ENCODE results near the gene GPR132.

The GPR132 gene

DNA sequence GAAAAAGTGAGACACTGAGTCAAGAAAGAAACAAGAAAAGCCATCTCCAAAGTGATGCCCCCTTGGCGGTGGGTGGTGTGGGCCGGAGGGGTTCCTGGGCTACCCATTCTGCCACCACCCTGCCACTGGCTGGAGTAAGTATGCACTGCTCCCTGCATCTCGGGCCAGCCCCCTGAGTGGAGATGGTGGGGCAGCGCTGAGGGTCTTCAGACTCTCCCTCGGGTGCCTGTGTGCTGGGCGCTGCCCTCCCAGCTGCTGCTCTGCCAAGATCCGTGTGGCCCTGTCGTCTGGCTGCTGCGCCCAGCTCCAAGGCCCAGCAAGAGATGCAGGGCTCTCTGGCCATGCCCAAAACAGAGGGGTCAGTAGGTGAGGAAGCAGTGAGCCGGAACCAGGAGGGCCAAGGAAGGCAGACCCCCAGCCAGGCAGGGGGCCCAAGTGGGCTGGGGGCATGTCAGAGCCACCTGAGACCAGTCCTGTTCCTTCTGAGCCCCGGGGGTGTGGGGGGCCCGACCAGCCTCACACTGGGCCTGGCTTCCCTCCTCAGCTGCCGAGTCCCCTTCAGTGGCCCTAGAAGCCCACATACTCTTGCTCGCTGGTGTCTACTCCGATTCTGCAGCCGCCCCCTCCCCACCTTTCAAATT lies 5.2 kb downstream of the GPR132 start:
- no peak for DNase-seq

GRCh38 chr14:105059035-105059924 lies 6.0 kb downstream of the GPR132 start:
- no peak for DNase-seq

GRCh38 chr14:105058521-105059034 lies 6.7 kb downstream of the GPR132 start:
- no peak for DNase-seq

DNA sequence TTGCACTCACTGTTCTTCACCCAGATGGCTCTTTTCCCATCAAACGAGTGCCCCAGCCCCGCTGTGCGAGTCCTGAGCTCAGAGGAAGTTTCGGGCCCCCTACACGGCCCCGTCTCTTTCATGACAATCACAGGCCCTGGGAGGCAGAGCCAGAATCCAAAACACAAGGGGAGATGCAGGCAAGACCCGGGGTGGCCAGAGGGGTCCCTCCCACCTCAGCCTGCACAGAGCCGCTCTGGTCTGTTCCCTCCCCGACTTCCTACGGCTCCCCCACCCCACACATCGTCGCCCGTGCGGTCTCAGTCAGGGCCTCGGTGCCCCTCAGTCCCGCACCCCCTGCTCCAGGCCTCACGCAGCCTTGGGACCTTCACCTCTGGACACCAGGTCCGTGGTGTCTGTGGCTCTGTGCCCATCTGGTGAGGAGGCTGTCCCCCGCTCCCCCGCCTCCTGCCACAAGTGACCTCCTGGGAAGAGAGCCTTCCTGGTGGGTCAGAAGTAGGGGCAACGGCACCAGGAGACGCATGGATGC lies 8.9 kb downstream of the GPR132 start:
- no peak for DNase-seq

GRCh38 chr14:105055736-105056302 lies 9.4 kb downstream of the GPR132 start:
- DNase-seq: no peak

DNA sequence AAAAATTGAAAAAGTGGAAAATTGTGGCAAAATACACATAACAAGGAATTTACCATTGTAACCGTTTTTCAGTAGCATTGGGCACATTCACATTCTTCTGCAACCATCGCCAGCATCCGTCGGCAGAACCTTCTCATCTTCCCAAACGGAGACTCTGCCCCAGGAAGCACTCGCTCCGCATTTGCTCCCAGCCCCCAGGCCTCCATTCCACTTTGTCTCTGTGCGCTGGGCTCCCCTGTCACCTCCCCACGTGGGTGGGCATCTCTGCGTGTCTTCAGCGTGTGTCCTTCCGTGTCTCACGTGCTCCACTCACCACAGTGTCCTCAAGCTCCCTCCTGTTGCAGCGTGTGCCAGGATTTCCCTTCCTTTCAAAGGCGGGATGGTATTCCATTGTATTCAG lies 9.9 kb downstream of the GPR132 start:
- DNase-seq: no peak

DNA sequence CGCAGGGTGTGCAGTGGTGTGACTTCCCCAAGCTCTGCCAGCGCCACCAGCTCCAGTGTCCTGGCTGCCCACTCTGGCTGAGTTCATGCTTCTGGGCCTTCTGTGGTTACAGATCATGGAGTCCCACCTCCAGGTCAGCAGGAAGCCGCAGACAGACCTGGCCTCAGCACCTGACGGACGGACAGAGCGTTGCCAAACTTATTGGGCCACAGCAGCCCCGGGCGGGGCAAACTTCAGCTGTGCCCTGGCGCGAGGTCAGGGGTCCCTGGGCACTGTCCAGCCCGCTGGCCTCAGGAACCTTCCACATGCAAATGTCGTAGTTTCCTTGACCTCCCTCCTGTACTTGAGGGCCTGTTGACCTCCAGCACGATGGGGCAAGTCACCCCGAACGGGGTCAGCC lies 11.2 kb downstream of the GPR132 start:
- DNase-seq: no peak

GRCh38 chr14:105053421-105053820 lies 11.8 kb downstream of the GPR132 start:
- no peak for DNase-seq

DNA sequence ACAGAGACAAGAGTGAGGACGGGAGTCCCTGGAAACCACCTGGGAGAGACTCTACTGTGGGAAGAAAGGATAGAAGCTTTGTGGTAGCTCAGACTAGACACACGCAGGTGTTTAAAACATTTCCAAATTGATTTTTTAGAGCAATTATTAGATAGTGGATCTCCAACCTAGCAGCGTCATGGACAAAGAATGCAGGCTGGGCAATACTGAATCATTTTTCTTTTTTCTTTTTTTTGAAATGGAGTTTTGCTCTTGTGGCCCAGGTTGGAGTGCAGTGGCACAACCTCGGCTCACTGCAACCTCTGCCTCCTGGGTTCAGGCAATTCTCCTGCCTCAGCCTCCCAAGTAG lies 13.1 kb downstream of the GPR132 start:
- DNase-seq: no peak

GRCh38 chr14:105051182-105052109 lies 13.8 kb downstream of the GPR132 start:
- no peak for DNase-seq

DNA sequence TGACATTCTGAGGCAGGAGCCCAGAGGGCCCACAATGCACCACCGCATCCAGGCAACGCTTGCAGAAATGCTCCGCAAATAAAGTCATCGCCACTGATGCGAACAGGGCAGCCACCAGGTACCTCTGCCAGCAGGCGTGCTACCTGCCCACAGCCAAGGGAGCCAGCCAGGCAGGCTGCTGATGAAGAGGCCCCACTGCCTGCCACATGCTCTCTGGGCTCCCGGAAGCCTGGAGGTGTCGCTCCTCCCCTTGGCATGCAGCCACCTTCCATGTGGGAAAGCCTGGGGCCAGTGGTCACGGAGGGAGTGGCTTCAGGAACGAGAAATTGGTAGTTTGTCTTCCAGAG lies 14.7 kb downstream of the GPR132 start:
- DNase-seq: peak; percentile 75

DNA sequence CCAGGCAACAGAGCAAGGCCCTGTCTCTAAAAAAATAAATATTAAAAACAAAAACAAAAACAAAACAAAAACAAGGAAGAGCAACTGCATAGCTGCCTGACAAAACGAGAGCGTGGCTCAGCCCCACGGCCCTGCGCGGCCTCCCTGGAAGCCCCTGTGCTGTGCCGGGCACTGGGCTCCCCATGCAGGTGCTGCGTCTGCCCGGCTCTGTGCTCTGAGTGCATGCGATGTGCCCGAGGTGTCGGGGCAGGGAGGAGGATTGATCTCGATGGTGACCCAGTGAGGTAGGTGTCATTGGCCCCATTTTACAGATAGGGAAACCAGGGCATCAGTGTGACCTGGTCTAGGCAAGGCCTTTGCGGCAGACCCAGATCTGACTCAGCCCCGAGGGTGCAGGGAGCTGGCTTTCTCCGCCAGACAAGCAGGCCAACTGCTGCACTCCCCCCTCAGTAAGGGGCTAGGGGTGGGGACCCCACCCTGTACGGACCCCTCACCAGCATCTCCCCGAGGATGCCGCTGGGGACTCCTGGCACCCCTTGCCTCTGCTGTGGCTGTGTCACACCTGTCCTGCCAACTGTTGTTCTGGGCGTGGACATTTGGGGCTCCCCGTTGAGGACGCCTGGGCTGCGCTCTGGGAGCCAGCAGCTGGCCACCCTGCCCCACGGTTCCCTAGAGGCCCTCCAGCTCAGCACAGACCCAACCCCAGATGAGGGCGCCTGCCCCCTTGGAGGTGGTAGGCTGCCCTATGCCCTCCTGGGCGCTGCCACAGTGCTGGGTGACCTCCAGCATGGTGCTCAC lies 15.3 kb downstream of the GPR132 start:
- DNase-seq: no peak

DNA sequence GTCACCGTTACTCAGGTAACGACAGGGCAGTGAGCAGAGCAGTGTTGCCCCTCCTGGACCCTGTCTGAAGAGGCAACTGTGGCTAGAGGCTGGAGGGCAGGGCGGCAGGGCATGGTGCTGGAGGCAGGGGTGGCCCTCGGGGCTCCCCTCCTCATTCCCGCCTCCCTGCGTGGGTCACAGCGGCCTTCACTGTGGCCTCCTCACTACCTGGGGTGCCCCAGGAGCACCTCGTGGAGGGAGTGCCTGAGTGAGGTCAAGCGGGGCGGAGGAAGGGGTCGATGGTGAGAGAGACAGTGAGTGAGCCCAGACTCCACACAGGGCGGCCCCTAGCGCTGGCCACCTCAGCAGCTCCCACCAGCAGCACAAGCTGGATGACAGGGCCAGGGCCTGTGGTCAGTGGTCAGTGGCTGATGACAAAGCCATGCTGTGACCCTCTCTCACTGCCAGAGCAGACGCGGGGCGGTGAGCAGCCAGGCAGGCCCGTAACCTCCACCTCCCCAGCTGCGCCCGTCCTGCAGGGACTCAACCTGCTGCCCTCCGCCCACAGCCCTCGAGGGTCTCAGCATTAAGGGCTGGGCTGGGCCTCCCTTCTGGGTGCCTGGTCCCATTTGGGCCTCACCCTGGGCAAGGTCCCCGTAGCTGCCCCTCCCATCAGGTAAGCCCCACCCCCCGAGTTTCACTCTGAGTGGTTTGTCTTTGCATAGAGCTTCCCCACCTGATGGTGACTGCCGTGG lies 17.8 kb downstream of the GPR132 start:
- DNase-seq: no peak

DNA sequence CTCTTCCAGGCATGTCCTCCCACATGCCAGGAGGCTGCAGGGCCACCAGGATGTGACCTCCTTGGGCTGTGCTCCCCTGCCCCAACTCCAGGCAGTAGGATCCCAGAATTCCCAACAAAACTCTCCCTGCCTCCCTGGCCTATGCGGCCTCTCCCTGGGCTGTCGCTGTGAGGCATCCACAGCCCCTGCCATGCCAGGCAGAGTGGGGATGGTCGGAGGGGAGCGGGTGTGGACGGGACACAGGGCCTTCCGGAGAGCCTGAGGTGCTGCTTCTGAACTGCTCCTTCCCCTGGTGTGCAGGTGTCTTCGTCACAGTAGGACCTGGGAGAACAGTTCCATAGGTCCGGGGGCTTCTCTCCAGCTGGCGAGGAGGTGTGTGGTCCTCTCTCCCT lies 18.3 kb downstream of the GPR132 start:
- DNase-seq: no peak

- peak; percentile 90 for DNase-seq
These were observed 19.4 kb downstream of the GPR132 start for GRCh38 chr14:105045710-105046326.

DNA sequence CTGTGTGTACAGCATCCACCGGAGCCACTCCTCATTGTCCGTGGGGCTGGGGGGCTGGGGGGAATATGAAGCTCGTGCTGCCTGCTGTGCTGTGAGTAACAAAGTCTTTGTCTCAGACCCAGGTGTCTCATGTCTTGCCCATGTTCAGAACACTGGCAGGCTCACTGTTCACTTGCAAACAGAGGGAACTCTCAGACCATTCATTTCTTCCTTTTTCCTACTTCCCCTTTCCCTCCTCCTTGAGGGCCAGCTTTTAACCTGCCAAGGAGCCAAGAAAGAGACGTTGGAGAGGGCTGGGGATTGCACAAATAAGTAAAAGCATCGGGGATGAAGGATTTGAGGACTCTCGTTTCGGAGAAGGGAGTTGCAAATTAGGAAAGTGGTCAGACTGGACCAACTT lies 21.6 kb downstream of the GPR132 start:
- DNase-seq: no peak

GRCh38 chr14:105042813-105043212 lies 22.4 kb downstream of the GPR132 start:
- DNase-seq: peak; percentile 58

DNA sequence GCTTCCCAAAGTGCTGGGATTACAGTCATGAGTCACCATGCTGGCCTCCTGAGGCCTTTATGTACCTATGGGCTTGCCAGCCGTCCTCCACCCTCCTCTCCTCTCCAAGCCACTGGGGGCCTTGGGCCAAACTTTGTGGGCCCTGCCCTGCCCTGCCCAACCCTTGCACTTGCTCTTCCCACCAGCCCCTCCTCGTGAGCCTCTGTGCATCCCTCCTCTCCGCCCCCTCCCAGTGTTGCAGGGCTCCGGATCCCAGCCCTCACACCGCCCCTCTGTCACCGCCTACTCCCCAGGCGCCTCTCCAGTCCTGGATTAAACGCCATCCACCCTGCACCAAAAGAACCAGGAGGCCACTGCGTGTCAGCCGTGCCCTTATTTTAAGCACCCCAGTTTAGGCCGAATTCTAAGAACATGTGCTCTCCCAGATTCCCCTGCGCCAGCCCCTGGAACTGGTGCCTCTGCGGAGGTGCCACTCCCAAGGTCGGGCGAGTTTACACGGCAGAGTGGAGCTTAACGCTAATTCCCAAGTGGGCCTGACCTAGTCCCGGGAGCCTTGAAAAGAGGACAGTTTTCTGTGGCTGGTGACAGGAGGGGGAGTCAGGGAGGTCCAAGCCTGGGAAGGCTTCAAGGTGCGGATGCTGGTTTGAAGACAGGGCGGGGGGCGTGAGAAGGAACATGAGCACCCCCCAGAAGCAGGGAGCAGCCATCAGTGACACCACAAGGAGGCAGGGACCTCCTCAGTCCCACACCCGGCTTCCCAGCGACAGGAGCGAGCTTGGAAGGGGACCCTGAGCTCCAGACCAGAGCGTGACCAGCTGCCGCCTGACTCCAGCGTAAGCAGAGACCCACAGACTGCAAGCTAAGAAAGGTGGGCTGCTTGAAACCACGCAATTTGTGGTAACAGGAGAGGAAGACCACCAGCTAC lies 23.1 kb downstream of the GPR132 start:
- DNase-seq: no peak

GRCh38 chr14:105039458-105040205 lies 25.6 kb downstream of the GPR132 start:
- no peak for DNase-seq
